NCI-H748 (cell line): ENCODE data around the gene NFKBIZ.

Source experiments
- DNase-seq: peaks from one replicate; lab custom pipeline; 2025; ENCODE audit not compliant: unreplicated experiment; lab: John Stamatoyannopoulos, UW

The NFKBIZ gene

GRCh38 chr3:101848754-101849713, at the start of gene NFKBIZ:
Gene NFKBIZ, plus strand, starts transcription at chr3:101849514. Its CDS starts 115 bp downstream, at chr3:101849629.
- DNase-seq = peak; percentile 87

- DNase-seq = no peak
Measured at GRCh38 chr3:101801174-101801573, 48.1 kb upstream of the NFKBIZ start.

GRCh38 chr3:101802179-101802578, 47.1 kb upstream of the NFKBIZ start:
- DNase-seq = no peak

- peak; percentile 60 for DNase-seq
Measured at GRCh38 chr3:101803173-101803782, 46.0 kb upstream of the NFKBIZ start.

- no peak for DNase-seq
Measured at GRCh38 chr3:101803939-101804338, 45.4 kb upstream of the NFKBIZ start.

- DNase-seq = no peak
Measured at GRCh38 chr3:101806491-101806890, 42.8 kb upstream of the NFKBIZ start.

- no peak for DNase-seq
Measured at GRCh38 chr3:101807888-101808287, 41.4 kb upstream of the NFKBIZ start.

- DNase-seq = peak; percentile 30
Measured at GRCh38 chr3:101809178-101810021, 39.9 kb upstream of the NFKBIZ start.

- no peak for DNase-seq
Measured at GRCh38 chr3:101810022-101810418, 39.3 kb upstream of the NFKBIZ start.

GRCh38 chr3:101811875-101812274, 37.4 kb upstream of the NFKBIZ start:
- no peak for DNase-seq

GRCh38 chr3:101812895-101813294, 36.4 kb upstream of the NFKBIZ start:
- DNase-seq = no peak

- DNase-seq = peak; percentile 19
Measured at GRCh38 chr3:101813817-101814440, 35.4 kb upstream of the NFKBIZ start.

- DNase-seq = no peak
Measured at GRCh38 chr3:101814835-101815234, 34.5 kb upstream of the NFKBIZ start.

- DNase-seq = no peak
Measured at GRCh38 chr3:101816215-101817149, 32.8 kb upstream of the NFKBIZ start.

GRCh38 chr3:101817992-101818391, 31.3 kb upstream of the NFKBIZ start:
- no peak for DNase-seq

GRCh38 chr3:101819649-101820206, 29.6 kb upstream of the NFKBIZ start:
- DNase-seq = no peak

- DNase-seq = no peak
Measured at GRCh38 chr3:101821503-101821902, 27.8 kb upstream of the NFKBIZ start.

- DNase-seq = no peak
Measured at GRCh38 chr3:101823525-101823924, 25.8 kb upstream of the NFKBIZ start.

GRCh38 chr3:101824702-101825101, 24.6 kb upstream of the NFKBIZ start:
- DNase-seq = no peak
